SU-DHL-6 (cell line): ENCODE data around the gene MOGAT3.

Experiments used
- H2AFZ ChIP-seq: fragments of 200-600 bp; sonication (generic); 2 replicates; pipeline ENCODE4 v1.6.1; 2014; ENCODE audit warnings: low read depth, mild to moderate bottlenecking, moderate library complexity, mixed read lengths, antibody characterized with exemption, low read length; ENCODE audit not compliant: severe bottlenecking
- H3F3A ChIP-seq: fragments of 200-600 bp; shearing (Covaris generic); 2 replicates; pipeline ENCODE4 v1.6.0; 2016; ENCODE audit warnings: antibody characterized with exemption, mild to moderate bottlenecking; ENCODE audit not compliant: insufficient read depth
- H3K27ac ChIP-seq: fragments of 200-600 bp; sonication (generic); 2 replicates; pipeline ENCODE4 v1.5.1; 2016; ENCODE audit warnings: low read depth, mild to moderate bottlenecking, low read length, moderate library complexity, mixed read lengths
- H3K27me3 ChIP-seq: fragments of 200-600 bp; sonication (generic), shearing (Covaris generic); 2 replicates; pipeline ENCODE4 v1.6.0; 2014; ENCODE audit warnings: mild to moderate bottlenecking, low read length
- H3K36me3 ChIP-seq: fragments of 200-600 bp; sonication (generic); 2 replicates; pipeline ENCODE4 v1.6.1; 2014; ENCODE audit warnings: mild to moderate bottlenecking, low read length, mixed read lengths
- H3K4me2 ChIP-seq: fragments of 300-600, 200-600 bp; shearing (Covaris generic), sonication (generic); 2 replicates; pipeline ENCODE4 v1.6.0; 2014; ENCODE audit warnings: low read length, low read depth, mild to moderate bottlenecking; ENCODE audit not compliant: poor library complexity, severe bottlenecking
- H3K4me3 ChIP-seq: fragments of 200-600 bp; sonication (generic); 2 replicates; pipeline ENCODE4 v1.5.1; 2014; ENCODE audit warnings: antibody characterized with exemption, low read length, mild to moderate bottlenecking, mixed read lengths; ENCODE audit not compliant: insufficient read depth, poor library complexity, severe bottlenecking
- H3K79me2 ChIP-seq: fragments of 200-600 bp; sonication (generic); 2 replicates; pipeline ENCODE4 v1.6.1; 2014; ENCODE audit warnings: mild to moderate bottlenecking, low read length, moderate library complexity; ENCODE audit not compliant: insufficient read depth
- H3K9ac ChIP-seq: fragments of 200-600 bp; sonication (generic); 2 replicates; pipeline ENCODE4 v1.7.0; 2014; ENCODE audit warnings: mild to moderate bottlenecking, low read length
- H3K9me2 ChIP-seq: fragments of 200-600 bp; sonication (generic); replicated peaks from 2 replicates; pipeline ENCODE4 v1.6.1; 2014; ENCODE audit warnings: low read length; ENCODE audit not compliant: insufficient read depth
- H3K9me3 ChIP-seq: fragments of 200-600 bp; sonication (generic); 2 replicates; pipeline ENCODE4 v1.6.1; 2014; ENCODE audit warnings: low read length, mixed read lengths; ENCODE audit not compliant: insufficient read depth
- H4K20me1 ChIP-seq: fragments of 200-600 bp; sonication (generic); 2 replicates; pipeline ENCODE4 v1.6.1; 2014; ENCODE audit warnings: low read depth, mild to moderate bottlenecking, antibody characterized with exemption, low read length, moderate library complexity, mixed read lengths
- EZH2phosphoT487 ChIP-seq: fragments of 200-600 bp; sonication (generic), shearing (Covaris generic); conservative IDR thresholded peaks from 2 replicates; pipeline ENCODE4 v1.6.1; 2018; ENCODE audit warnings: mild to moderate bottlenecking, antibody characterized with exemption, low read length, moderate library complexity, mixed read lengths
- TF ChIP-seq, protein P1 (sequence below): fragments of 200-600 bp; sonication (generic); IDR thresholded peaks from one replicate; pipeline ENCODE4 v1.5.1; 2017; ENCODE audit warnings: antibody characterized with exemption, mild to moderate bottlenecking, low read length, moderate library complexity; ENCODE audit not compliant: insufficient read depth, poor library complexity, severe bottlenecking

Gene MOGAT3

DNA sequence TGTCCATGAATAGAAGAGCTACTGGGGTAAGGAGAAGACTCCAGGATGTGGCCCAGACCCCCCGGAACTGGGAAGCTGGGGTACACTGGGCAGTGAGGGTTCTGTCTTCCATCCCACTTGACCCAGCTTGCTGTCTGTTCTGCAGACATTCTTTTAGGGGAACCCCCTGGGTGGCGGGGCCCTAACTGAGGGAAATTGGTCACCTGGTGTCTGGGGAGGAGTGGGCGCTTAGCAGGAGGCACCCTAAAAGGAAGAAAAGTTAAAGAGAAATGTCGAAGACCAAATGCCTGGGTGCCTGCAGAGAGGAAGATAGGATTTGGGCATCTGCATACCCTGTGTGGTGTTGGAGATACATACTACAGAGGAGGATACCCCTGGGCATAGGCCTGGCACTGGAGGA, 45.5 kb downstream of the MOGAT3 start:
- Histone ChIP-seq H2AFZ (peak overlapping the region; percentile 72), H3K36me3 (no peaks in the 10 kb centered on the region), H3K9ac (peak overlapping the region; percentile 89), H3K4me2 (peak overlapping the region; percentile 72), H3F3A (0 out of 2 replicates have a peak, but pooled peaks cover 9% of the 10 kb centered on the region), H4K20me1 (no peaks in the 10 kb centered on the region), H3K79me2 (no peaks in the 10 kb centered on the region), H3K27me3 (no peaks in the 10 kb centered on the region), H3K9me3 (no peaks in the 10 kb centered on the region), H3K4me3 (peak overlapping the region; percentile 86), H3K9me2 (no peaks in the 10 kb centered on the region), H3K27ac (peak overlapping the region; percentile 14; the same call in 1 of the 2 replicates)
- TF ChIP-seq, protein P1, sequence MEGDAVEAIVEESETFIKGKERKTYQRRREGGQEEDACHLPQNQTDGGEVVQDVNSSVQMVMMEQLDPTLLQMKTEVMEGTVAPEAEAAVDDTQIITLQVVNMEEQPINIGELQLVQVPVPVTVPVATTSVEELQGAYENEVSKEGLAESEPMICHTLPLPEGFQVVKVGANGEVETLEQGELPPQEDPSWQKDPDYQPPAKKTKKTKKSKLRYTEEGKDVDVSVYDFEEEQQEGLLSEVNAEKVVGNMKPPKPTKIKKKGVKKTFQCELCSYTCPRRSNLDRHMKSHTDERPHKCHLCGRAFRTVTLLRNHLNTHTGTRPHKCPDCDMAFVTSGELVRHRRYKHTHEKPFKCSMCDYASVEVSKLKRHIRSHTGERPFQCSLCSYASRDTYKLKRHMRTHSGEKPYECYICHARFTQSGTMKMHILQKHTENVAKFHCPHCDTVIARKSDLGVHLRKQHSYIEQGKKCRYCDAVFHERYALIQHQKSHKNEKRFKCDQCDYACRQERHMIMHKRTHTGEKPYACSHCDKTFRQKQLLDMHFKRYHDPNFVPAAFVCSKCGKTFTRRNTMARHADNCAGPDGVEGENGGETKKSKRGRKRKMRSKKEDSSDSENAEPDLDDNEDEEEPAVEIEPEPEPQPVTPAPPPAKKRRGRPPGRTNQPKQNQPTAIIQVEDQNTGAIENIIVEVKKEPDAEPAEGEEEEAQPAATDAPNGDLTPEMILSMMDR, result no peak

DNA sequence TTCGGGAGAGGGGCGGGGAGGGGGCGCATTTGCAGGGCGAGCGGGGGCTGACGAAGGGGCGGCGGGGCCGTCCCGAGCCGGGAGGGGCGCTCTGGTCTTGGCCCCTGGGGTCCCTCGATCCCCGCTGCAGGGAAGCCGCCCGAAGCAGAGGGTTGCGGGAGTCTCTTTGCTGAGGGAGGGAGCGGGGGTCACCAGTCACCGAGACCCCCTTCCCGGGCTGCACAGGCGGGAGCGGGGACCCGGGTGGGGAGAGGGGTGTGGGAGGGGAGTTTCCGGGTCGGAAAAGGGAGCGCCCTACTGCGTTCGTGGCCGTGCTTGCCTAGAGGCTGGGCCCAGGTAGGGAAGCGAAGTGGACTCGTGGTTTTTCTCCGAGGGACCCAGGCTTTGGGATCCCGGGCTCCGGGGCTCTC, 46.1 kb downstream of the MOGAT3 start:
- H3K9me2 ChIP-seq, result no peaks in the 10 kb centered on the region
- 0 out of 2 replicates have a peak, but pooled peaks cover 9% of the 10 kb centered on the region for H3F3A ChIP-seq
- H3K9ac ChIP-seq, result peak overlapping the region; percentile 89
- H3K79me2 ChIP-seq, result no peaks in the 10 kb centered on the region
- peak overlapping the region; percentile 86 for H3K4me3 ChIP-seq
- no peak for TF ChIP-seq EZH2phosphoT487
- TF ChIP-seq, protein P1, result no peak
- H3K36me3 ChIP-seq, result no peaks in the 10 kb centered on the region
- no peaks in the 10 kb centered on the region for H3K27me3 ChIP-seq
- H3K27ac ChIP-seq, result peak overlapping the region; percentile 14; the same call in 1 of the 2 replicates
- H3K9me3 ChIP-seq, result no peaks in the 10 kb centered on the region
- H3K4me2 ChIP-seq, result peak overlapping the region; percentile 72
- no peaks in the 10 kb centered on the region for H4K20me1 ChIP-seq
- H2AFZ ChIP-seq, result peak overlapping the region; percentile 72

DNA sequence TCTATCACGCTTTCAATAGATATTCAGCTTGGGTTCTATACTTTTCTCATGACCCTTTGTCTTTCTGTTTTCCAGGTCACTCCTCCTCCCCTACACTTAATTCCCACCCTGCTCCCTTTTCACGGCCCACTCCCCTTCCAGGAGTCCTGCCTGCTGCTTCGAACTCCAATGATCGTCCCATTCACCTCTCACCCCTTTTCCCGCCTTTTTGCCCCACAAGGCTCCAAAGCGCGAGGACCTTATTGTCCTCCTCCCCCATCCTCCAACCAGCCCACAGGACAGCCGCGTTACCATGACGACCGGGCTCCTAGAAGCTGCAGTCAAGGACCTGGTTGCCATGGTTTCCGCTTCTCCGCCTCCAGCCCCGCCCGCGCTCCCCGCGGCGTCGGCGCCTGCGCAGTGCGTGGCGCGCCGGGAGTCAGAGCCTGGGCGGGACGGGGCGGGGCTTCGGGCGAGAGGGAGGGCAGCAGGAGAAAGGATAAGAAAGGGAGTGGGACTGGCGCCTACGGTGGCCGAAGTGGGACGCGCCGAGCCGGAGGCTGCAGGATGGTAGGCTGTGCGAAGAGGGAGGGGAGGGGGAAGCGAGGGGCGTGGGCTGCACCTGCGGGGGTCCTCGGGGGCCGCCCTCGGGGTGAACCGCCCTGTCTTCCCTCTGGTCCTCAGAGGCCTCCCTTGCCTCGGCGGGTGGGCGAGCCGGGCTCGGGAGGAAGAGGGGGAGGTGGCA, 46.7 kb downstream of the MOGAT3 start, which contains the start of gene AP1S1:
Gene AP1S1 (plus strand): TSS at position 508 of the 724 bp plus-strand sequence. CDS start 39 bp downstream, at position 547.
- H3K4me3 ChIP-seq, result peak within 1 kb of the TSS; percentile 86
- H3K27me3 ChIP-seq, result no peaks in the 10 kb centered on the region
- peak within 1 kb of the TSS; percentile 89 for H3K9ac ChIP-seq
- peak within 1 kb of the TSS; percentile 14; the same call in 1 of the 2 replicates for H3K27ac ChIP-seq
- H3K79me2 ChIP-seq, result no peaks in the 10 kb centered on the region
- peak within 1 kb of the TSS; percentile 72 for H2AFZ ChIP-seq
- 0 out of 2 replicates have a peak, but pooled peaks cover 9% of the 10 kb centered on the region for H3F3A ChIP-seq
- no peaks in the 10 kb centered on the region for H4K20me1 ChIP-seq
- peak within 1 kb of the TSS; percentile 72 for H3K4me2 ChIP-seq
- no peaks in the 10 kb centered on the region for H3K9me3 ChIP-seq
- no peak for TF ChIP-seq EZH2phosphoT487
- TF ChIP-seq, protein P1, result no peak
- no peaks in the 10 kb centered on the region for H3K36me3 ChIP-seq
- H3K9me2 ChIP-seq, result no peaks in the 10 kb centered on the region
